HS-5 (cell line): Measurements from ENCODE around the gene GIPC3.

ENCODE experiments used
- DNase-seq: peaks from one replicate; pipeline ENCODE4 v3.0.0-alpha.2; 2012; ENCODE audit warnings: low read depth

The GIPC3 gene

GRCh38 chr19:3638208-3639193 lies 53.2 kb downstream of the GIPC3 start:
- no peak for DNase-seq

- DNase-seq, result no peak
Measured at GRCh38 chr19:3639479-3639878, 54.2 kb downstream of the GIPC3 start.

GRCh38 chr19:3641515-3642269 lies 56.4 kb downstream of the GIPC3 start:
- no peak for DNase-seq

- DNase-seq, result no peak
Measured at GRCh38 chr19:3642296-3642695, 57.0 kb downstream of the GIPC3 start.
